Breast epithelium (tissue), 3 donors: Measurements from ENCODE around the gene MCRS1.

ENCODE experiments used
- POLR2A ChIP-seq: fragments of 450-650 bp; IDR thresholded peaks from one replicate; pipeline ENCODE4 v1.6.1; 2016; ENCODE audit warnings: antibody characterized with exemption, mild to moderate bottlenecking, moderate library complexity
- TF ChIP-seq, protein P1 (sequence below), 3 donors: fragments of 450-650 bp; IDR thresholded peaks; one replicate each; pipeline ENCODE4 v1.5.1; 2016 to 2017; ENCODE audit warnings: antibody characterized with exemption in 3 of 3, mild to moderate bottlenecking in 3 of 3, moderate library complexity in 3 of 3

DNA sequence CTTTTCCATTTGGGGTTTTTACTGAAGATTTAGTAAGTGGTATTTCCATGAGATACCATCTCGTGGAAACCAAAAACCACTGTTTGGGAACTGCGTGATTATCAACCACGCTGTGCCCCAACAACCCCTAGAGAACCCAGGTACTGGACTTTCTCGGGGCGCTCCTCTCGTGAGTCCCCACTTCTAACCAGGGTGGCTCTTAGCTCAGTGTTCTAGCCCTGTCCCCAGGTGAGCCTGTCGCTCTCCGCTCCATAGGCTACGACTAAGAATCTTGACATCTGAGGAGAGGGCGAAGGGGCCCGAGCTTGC is 686 bp downstream of the MCRS1 start:
- TF ChIP-seq POLR2A: no peak
- TF ChIP-seq, protein P1, sequence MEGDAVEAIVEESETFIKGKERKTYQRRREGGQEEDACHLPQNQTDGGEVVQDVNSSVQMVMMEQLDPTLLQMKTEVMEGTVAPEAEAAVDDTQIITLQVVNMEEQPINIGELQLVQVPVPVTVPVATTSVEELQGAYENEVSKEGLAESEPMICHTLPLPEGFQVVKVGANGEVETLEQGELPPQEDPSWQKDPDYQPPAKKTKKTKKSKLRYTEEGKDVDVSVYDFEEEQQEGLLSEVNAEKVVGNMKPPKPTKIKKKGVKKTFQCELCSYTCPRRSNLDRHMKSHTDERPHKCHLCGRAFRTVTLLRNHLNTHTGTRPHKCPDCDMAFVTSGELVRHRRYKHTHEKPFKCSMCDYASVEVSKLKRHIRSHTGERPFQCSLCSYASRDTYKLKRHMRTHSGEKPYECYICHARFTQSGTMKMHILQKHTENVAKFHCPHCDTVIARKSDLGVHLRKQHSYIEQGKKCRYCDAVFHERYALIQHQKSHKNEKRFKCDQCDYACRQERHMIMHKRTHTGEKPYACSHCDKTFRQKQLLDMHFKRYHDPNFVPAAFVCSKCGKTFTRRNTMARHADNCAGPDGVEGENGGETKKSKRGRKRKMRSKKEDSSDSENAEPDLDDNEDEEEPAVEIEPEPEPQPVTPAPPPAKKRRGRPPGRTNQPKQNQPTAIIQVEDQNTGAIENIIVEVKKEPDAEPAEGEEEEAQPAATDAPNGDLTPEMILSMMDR (IDR thresholded peaks at IDR 0.05): no peak
